Muscle of back (tissue), 11 donors: Measurements from ENCODE around the gene FLRT2. TPM values are rescaled to one million over a fixed set of nuclear protein-coding genes. Genes with fewer than 3 reads are reported as not detected.
A peak's percentile ranks its signal among the peaks of the same experiment; 100 is the strongest.

Experiments used
- DNase-seq, 3 donors: peaks; one replicate each; pipeline versions ENCODE4 v3.0.0 to v3.0.0-alpha.2; 2013
- polyA plus RNA-seq, 10 donors: library from polyadenylated mRNA; unstranded; fragments of 120-200 nt; gene quantifications; one replicate each; pipeline ENCODE4 v1.2.1, GENCODE V29; 2013; ENCODE audit not compliant: insufficient read length in 10 of 10

FLRT2 gene
- polyA plus RNA-seq, 10 donors = 76.2 to 128 (median 102) TPM

- DNase-seq = no peak
Measured at GRCh38 chr14:85653029-85653428, 123.1 kb downstream of the FLRT2 start.

- no peak for DNase-seq
Measured at GRCh38 chr14:85660243-85660922, 130.4 kb downstream of the FLRT2 start.

GRCh38 chr14:85662096-85662495, 132.2 kb downstream of the FLRT2 start:
- no peak for DNase-seq

- DNase-seq = peak in 1 of 3 donors; percentile 36
Measured at GRCh38 chr14:85663256-85663655, 133.3 kb downstream of the FLRT2 start.

- DNase-seq = peak in 1 of 3 donors; percentile 22
Measured at GRCh38 chr14:85663667-85664066, 133.7 kb downstream of the FLRT2 start.

- peak in 1 of 3 donors; percentile 11 for DNase-seq
Measured at GRCh38 chr14:85675957-85676356, 146.0 kb downstream of the FLRT2 start.

GRCh38 chr14:85686908-85687307, 157.0 kb downstream of the FLRT2 start:
- DNase-seq = no peak

GRCh38 chr14:85687456-85687855, 157.5 kb downstream of the FLRT2 start:
- peak; percentile 42 to 80 (median 63) for DNase-seq

GRCh38 chr14:85688006-85688405, 158.1 kb downstream of the FLRT2 start:
- DNase-seq = peak; percentile 67 to 89 (median 72)

- no peak for DNase-seq
Measured at GRCh38 chr14:85695300-85695699, 165.4 kb downstream of the FLRT2 start.

- DNase-seq = no peak
Measured at GRCh38 chr14:85701116-85701515, 171.2 kb downstream of the FLRT2 start.

- no peak for DNase-seq
Measured at GRCh38 chr14:85701763-85702162, 171.8 kb downstream of the FLRT2 start.

- peak in 2 of 3 donors; percentile 25 to 43 for DNase-seq
Measured at GRCh38 chr14:85702191-85702590, 172.2 kb downstream of the FLRT2 start.

- peak; percentile 51 to 84 (median 58) for DNase-seq
Measured at GRCh38 chr14:85702997-85703396, 173.1 kb downstream of the FLRT2 start.
